Measurements from ENCODE around the gene GJB4.
"Not testable (repeated sequence)": the region's sequence is repeated elsewhere in the genome, so short reads cannot be mapped to it uniquely, and the experiment has no call there.

The GJB4 gene

GRCh38 chr1:34808051-34808810 is 48.7 kb downstream of the GJB4 start:
- DNase-seq = no peak

DNA sequence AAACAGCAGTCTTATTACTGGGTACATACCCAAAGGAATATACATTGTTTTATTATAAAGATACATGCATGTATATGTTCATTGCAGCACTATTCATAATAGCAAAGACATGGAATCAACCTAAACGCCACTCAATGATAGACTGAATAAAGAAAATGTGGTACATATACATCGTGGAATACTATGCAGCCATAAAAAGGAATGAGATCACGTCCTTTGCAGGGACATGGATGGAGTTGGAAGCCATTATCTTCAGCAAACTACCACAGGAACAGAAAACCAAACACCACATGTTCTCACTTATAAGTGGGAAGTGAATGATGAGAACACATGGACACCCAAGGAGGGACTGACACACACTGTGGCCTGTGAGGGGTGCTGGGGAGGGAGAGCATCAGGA is 51.2 kb downstream of the GJB4 start:
- not testable (repeated sequence) for DNase-seq
